Cardiac fibroblast (primary cell): ENCODE measurements around the gene CD4.
"Not testable (repeated sequence)": the region's sequence is repeated elsewhere in the genome, so short reads cannot be mapped to it uniquely, and the experiment has no call there.

Source experiments
- DNase-seq, 2 donors: peaks; one replicate each; pipeline versions ENCODE4 v3.0.0 to v3.0.0-alpha.2; 2010; ENCODE audit warnings: low read depth in 2 of 2
- H3K4me3 ChIP-seq, 2 donors: replicated peaks in 1 of 2; 1 replicate in 1 of 2; 2 replicates in 1 of 2; pipeline ENCODE4 v1.5.1; 2011; ENCODE audit warnings: low read depth in 2 of 2, low read length in 2 of 2, mild to moderate bottlenecking in 2 of 2, moderate library complexity in 1 of 2
- TF ChIP-seq, protein P1 (sequence below): IDR thresholded peaks from one replicate; pipeline ENCODE4 v1.5.1; 2011; ENCODE audit warnings: low read depth, mild to moderate bottlenecking, low read length, inconsistent platforms

The CD4 gene

GRCh38 chr12:6788972-6789924 is at the start of gene CD4:
TSS of gene CD4 (plus strand) at chr12:6789528. CDS start at chr12:6800139, 10,611 bp downstream.
- no peak for DNase-seq
- H3K4me3 ChIP-seq = no peak within 1 kb of the TSS
- TF ChIP-seq, protein P1, sequence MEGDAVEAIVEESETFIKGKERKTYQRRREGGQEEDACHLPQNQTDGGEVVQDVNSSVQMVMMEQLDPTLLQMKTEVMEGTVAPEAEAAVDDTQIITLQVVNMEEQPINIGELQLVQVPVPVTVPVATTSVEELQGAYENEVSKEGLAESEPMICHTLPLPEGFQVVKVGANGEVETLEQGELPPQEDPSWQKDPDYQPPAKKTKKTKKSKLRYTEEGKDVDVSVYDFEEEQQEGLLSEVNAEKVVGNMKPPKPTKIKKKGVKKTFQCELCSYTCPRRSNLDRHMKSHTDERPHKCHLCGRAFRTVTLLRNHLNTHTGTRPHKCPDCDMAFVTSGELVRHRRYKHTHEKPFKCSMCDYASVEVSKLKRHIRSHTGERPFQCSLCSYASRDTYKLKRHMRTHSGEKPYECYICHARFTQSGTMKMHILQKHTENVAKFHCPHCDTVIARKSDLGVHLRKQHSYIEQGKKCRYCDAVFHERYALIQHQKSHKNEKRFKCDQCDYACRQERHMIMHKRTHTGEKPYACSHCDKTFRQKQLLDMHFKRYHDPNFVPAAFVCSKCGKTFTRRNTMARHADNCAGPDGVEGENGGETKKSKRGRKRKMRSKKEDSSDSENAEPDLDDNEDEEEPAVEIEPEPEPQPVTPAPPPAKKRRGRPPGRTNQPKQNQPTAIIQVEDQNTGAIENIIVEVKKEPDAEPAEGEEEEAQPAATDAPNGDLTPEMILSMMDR = no peak

- H3K4me3 ChIP-seq, DNase-seq: not testable (repeated sequence)
Measured at GRCh38 chr12:6742080-6742479, 47.2 kb upstream of the CD4 start.

DNA sequence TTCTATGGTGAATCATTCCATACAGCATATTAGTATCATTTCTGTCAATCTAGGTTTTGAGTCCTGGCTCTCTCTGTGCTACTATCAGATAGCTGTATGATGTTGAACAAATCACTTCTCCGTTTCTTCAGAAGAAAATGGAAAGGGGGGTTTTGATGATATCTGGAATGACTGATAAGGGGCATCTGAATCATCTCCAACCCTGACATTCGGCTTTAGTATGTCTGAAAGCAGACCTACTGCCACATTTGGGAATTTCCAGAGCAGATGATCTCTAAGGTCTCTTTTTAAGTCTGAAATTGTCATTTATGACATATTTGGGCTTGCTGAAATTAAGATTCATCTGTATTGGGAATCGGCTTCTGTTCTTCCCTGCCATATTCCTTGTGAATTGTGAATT is 46.5 kb upstream of the CD4 start:
- no peak overlapping the region for H3K4me3 ChIP-seq
- no peak for DNase-seq
- TF ChIP-seq, protein P1 = no peak

DNA sequence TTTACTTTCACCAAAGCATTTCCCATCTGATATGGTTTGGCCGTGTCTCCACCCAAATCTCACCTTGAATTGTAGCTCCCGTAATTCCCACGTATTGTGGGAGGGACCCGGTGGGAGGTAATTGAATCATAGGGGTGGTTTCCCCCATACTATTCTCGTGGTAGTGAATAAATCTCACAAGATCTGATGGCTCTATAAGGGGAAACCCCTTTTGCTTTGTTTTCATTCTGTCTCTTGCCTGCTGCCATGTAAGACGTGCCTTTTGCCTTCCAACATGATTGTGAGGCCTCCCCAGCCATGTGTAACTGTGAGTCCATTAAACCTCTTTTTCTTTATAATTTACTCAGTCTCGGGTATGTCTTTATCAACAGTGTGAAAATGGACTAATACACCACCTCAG is 46.0 kb upstream of the CD4 start:
- DNase-seq, H3K4me3 ChIP-seq: not testable (repeated sequence)

- DNase-seq = peak in 1 of 2 donors; percentile 45
- no peak overlapping the region for H3K4me3 ChIP-seq
- TF ChIP-seq, protein P1 = no peak
Measured at GRCh38 chr12:6745741-6746525, 43.4 kb upstream of the CD4 start.

DNA sequence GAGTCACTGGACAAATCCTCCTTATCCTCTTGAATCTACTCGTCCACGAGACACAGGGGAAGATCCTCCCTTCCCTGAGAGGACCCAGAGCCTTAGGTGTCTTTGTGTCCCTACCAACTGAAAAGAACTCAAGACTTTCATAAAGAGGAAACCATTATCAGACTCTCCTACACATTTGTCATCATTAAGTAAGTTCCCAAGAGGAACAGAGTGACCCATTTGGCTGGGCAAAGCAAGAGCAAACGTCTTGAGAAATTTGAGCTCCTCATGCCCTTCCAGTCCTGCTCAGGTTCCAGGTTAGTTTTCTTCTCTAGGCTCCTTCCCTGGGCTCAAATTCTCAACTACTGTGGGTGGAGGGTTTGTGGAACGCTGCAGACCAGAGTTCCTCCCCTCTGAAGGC is 42.1 kb upstream of the CD4 start:
- DNase-seq = no peak
- no peak overlapping the region for H3K4me3 ChIP-seq
- TF ChIP-seq, protein P1 = no peak

- H3K4me3 ChIP-seq = no peak overlapping the region
- TF ChIP-seq, protein P1 = no peak
- no peak for DNase-seq
Measured at GRCh38 chr12:6748761-6749160, 40.6 kb upstream of the CD4 start.
